ENCODE measurements around the gene PLEKHG1. TPM values are rescaled to one million over a fixed set of nuclear protein-coding genes. Genes with fewer than 3 reads are reported as not detected.

Gene PLEKHG1
- total RNA-seq, 2 experiments from 2014 or later = 3.8 to 6.9 TPM

- Mint-ChIP-seq H3K27me3 (peaks cover 16% of the 10 kb centered on the region), H3K27ac (no peak overlapping the region), H3K9me3 (no peaks in the 10 kb centered on the region), H3K36me3 (no peaks in the 10 kb centered on the region), H3K4me3 (no peak overlapping the region), H3K4me1 (peaks cover 8% of the 10 kb centered on the region)
- DNase-seq = no peak
- POLR2A ChIA-PET = no interaction called here
- ATAC-seq (ENCODE audit: low read depth) = no peak
These were observed 46.5 kb downstream of the PLEKHG1 start for GRCh38 chr6:150646228-150646627.

- ATAC-seq (ENCODE audit: low read depth) = no peak
- no peaks in the 10 kb centered on the region for H3K36me3 Mint-ChIP-seq
- no peaks in the 10 kb centered on the region for H3K9me3 Mint-ChIP-seq
- no peak for DNase-seq
- H3K27ac Mint-ChIP-seq = no peak overlapping the region
- no peak overlapping the region for H3K4me3 Mint-ChIP-seq
- H3K27me3 Mint-ChIP-seq = peaks cover 16% of the 10 kb centered on the region
- peaks cover 5% of the 10 kb centered on the region for H3K4me1 Mint-ChIP-seq
- POLR2A ChIA-PET = no interaction called here
These were observed 47.4 kb downstream of the PLEKHG1 start for GRCh38 chr6:150647051-150647450.

Other genes starting within 250 kb of the PLEKHG1 start
- gene IYD, start 230.9 kb upstream of the PLEKHG1 start, total RNA-seq = not detected